Stimulated activated CD8-positive, alpha-beta memory T cell treated with anti-CD3 and anti-CD28 coated beads, Interleukin-12 subunit alpha, Interleukin-12 subunit beta, amount 100 ng/mL, for 24 hours (primary cell): ENCODE results near the gene ANKRD36.
"Not testable (repeated sequence)": the region's sequence is repeated elsewhere in the genome, so short reads cannot be mapped to it uniquely, and the experiment has no call there.

Source experiments
- DNase-seq: peaks from one replicate; pipeline ENCODE4 v3.0.0-alpha.2; 2020; ENCODE audit errors: extremely low read depth

ANKRD36 gene

DNA sequence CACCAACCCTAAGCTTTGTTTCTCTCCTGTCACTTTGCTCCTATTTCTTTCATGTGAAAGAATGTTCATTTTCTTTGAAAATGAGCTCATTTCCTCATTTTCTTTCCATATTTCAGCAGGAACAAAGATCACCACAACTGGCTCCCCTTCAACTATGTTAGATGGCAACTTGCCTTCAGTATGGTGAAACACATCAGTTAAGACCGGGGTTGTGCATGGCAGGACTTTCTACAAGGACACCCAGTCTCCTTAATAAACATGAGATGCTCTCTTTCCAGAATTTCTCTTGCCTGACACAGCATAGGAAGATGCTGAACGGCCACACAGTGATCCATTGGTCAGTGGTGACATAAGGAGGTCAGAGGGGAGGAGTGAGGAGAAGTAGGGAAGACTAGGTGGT is 172.2 kb downstream of the ANKRD36 start:
- not testable (repeated sequence) for DNase-seq

DNA sequence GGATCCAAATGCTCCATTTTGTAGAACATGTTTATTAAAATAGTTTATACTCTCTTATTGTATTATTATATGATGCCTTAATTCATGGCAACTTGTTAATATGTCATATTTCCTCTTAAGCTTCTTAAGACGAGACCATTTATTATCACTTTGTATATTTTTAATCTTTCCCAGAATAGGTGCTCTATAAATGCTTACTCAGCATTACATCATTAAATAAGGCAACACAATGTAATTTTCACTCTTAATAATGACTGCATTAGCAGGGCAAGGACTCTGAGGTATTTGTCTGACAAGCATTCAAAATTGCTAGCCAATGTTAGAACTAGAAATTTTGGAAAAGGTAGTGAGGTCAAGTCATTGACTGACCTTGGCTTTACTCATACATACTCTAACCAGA is 180.7 kb downstream of the ANKRD36 start:
- not testable (repeated sequence) for DNase-seq
